PC-9 (cell line): Measurements from ENCODE around the gene KLRF1. TPM values are rescaled to one million over a fixed set of nuclear protein-coding genes. Genes with fewer than 3 reads are reported as not detected.

Experiments used
- BruUV-seq: library from RNA; stranded (reverse); fragments of 400-500 nt; replicated peaks from 2 replicates; lab custom pipeline; 2021; lab: Mats Ljungman, UMichigan
- CTCF ChIA-PET: fragments of 300-600 bp; sonication (Branson Sonifier 250); formaldehyde crosslinking; loops from one replicate; lab custom pipeline; 2022; ENCODE audit warnings: antibody characterized with exemption; lab: Charles Lee
- POLR2A ChIA-PET: fragments of 300-600 bp; sonication (Branson Sonifier 250); formaldehyde crosslinking; loops from one replicate; lab custom pipeline; 2022; ENCODE audit warnings: antibody characterized with exemption; ENCODE audit not compliant: unreplicated experiment; lab: Charles Lee
- DNase-seq, 2 experiments: peaks; one replicate each; pipeline versions ENCODE4 v3.0.0 to v3.0.0-alpha.2; 2015 to 2022; ENCODE audit warnings: mixed read lengths in 1 of 2
- H2AFZ ChIP-seq: fragments of 200-600 bp; sonication (generic); 2 replicates; pipeline ENCODE4 v1.8.1; 2017; ENCODE audit warnings: antibody characterized with exemption
- H3F3A ChIP-seq: fragments of 200-600 bp; sonication (generic); 2 replicates; pipeline ENCODE4 v1.8.1; 2017; ENCODE audit warnings: antibody characterized with exemption, mild to moderate bottlenecking, low read depth; ENCODE audit not compliant: insufficient read depth
- H3K27ac ChIP-seq: fragments of 200-600 bp; sonication (generic); 2 replicates; pipeline ENCODE4 v1.6.1; 2016; ENCODE audit warnings: mixed run types
- H3K27me3 ChIP-seq: fragments of 200-600 bp; sonication (generic); 2 replicates; pipeline ENCODE4 v1.6.1; 2016; ENCODE audit warnings: low read depth, mixed run types; ENCODE audit not compliant: insufficient read depth
- H3K36me3 ChIP-seq: fragments of 200-600 bp; sonication (generic); 2 replicates; pipeline ENCODE4 v1.6.1; 2016; ENCODE audit warnings: low read depth, mixed run types
- H3K4me1 ChIP-seq: fragments of 200-600 bp; sonication (generic); replicated peaks from 2 replicates; pipeline ENCODE4 v1.6.1; 2016; ENCODE audit warnings: mixed run types; ENCODE audit not compliant: insufficient read depth
- H3K4me2 ChIP-seq: fragments of 200-600 bp; sonication (generic); 2 replicates; pipeline ENCODE4 v1.6.1; 2017; ENCODE audit warnings: mixed run types
- H3K4me3 ChIP-seq: fragments of 200-600 bp; sonication (generic); 2 replicates; pipeline ENCODE4 v1.6.1; 2016; ENCODE audit warnings: mixed run types
- H3K79me2 ChIP-seq: fragments of 200-600 bp; sonication (generic); 2 replicates; pipeline ENCODE4 v1.6.1; 2017; ENCODE audit warnings: low read depth, mixed run types
- H3K9me2 ChIP-seq: fragments of 200-600 bp; sonication (generic); 2 replicates; pipeline ENCODE4 v1.8.1; 2017; ENCODE audit warnings: mild to moderate bottlenecking; ENCODE audit not compliant: insufficient read depth
- H3K9me3 ChIP-seq: fragments of 200-600 bp; sonication (generic); 2 replicates; pipeline ENCODE4 v1.8.1; 2016; ENCODE audit warnings: low read depth; ENCODE audit not compliant: insufficient read depth
- H4K20me1 ChIP-seq: fragments of 200-600 bp; sonication (generic); 2 replicates; pipeline ENCODE4 v1.8.1; 2017; ENCODE audit not compliant: insufficient read depth
- EZH2 ChIP-seq: fragments of 200-600 bp; sonication (generic); IDR thresholded peaks from 2 replicates; pipeline ENCODE4 v1.8.0; 2017; ENCODE audit warnings: antibody characterized with exemption, low read depth
- intact Hi-C: fragments of 100-400 bp; cut with micrococcal nuclease; formaldehyde crosslinking; loops from one replicate; pipeline ENCODE4 v1.10.0; 2022; ENCODE audit not compliant: unreplicated experiment
- total RNA-seq: library from RNA; stranded (reverse); gene quantifications from 2 replicates; pipeline ENCODE4 v1.2.3, GENCODE V29; 2021
- TF ChIP-seq, protein P1 (sequence below): fragments of 200-600 bp; sonication (generic); conservative IDR thresholded peaks from 2 replicates; pipeline ENCODE4 v1.6.1; 2017; ENCODE audit warnings: mixed run types, antibody characterized with exemption, mild to moderate bottlenecking, moderate library complexity

The KLRF1 gene
- total RNA-seq, 1 experiment from 2014 or later, result not detected

DNA sequence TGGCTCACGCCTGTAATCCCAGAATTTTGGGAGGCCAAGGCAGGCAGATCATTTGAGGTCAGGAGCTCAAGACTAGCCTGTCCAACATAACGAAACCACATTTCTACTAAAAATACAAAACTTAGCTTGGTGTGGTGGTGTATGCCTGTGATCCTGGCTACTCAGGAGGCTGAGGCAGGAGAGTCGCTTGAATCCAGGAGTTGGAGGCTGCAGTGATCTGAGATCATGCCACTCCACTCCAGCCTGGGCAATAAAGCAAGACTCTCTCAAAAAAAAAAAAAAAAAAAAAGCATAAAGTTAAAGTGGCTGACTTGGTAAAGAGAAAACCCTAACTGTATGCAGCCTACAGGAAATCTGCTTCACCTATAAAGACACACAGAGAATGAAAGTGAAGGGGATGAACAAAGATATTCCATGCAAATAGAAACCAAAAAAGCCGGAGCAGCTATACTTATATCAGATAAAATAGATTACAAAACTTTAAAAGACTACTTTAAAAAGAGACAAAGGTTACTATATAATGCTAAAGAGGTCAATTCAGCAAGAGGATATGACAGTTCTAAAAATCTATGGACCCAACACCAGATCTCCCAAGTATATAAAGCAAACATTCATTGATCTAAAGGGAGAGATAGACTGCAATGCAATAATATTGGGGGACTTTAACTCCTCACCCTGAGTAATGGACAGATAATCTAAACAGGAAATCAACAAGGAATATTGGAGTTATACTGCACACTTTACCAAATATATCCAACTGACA lies 37.8 kb downstream of the KLRF1 start:
- H2AFZ ChIP-seq, result 0 out of 2 replicates have a peak overlapping the region, but pooled peaks have one; percentile 32
- intact Hi-C loops, result no loop called here
- no peaks in the 10 kb centered on the region for H3K27me3 ChIP-seq
- peaks cover 9% of the 10 kb centered on the region; the same call in 1 of the 2 replicates for H3F3A ChIP-seq
- no peaks in the 10 kb centered on the region for H4K20me1 ChIP-seq
- no peak overlapping the region for H3K4me2 ChIP-seq
- no peaks in the 10 kb centered on the region for H3K9me2 ChIP-seq
- CTCF ChIA-PET, result interaction anchor here (0.7 kb wide), 1 partner anchor 457 kb away, joined by 4 read pairs; no protein-coding TSS in a partner anchor
- peaks cover 9% of the 10 kb centered on the region for H3K4me1 ChIP-seq
- BruUV-seq, result no TSS peak
- H3K9me3 ChIP-seq, result no peaks in the 10 kb centered on the region
- POLR2A ChIA-PET, result no interaction called here
- DNase-seq, result no peak
- no peaks in the 10 kb centered on the region for H3K79me2 ChIP-seq
- no peak for TF ChIP-seq EZH2
- TF ChIP-seq, protein P1, sequence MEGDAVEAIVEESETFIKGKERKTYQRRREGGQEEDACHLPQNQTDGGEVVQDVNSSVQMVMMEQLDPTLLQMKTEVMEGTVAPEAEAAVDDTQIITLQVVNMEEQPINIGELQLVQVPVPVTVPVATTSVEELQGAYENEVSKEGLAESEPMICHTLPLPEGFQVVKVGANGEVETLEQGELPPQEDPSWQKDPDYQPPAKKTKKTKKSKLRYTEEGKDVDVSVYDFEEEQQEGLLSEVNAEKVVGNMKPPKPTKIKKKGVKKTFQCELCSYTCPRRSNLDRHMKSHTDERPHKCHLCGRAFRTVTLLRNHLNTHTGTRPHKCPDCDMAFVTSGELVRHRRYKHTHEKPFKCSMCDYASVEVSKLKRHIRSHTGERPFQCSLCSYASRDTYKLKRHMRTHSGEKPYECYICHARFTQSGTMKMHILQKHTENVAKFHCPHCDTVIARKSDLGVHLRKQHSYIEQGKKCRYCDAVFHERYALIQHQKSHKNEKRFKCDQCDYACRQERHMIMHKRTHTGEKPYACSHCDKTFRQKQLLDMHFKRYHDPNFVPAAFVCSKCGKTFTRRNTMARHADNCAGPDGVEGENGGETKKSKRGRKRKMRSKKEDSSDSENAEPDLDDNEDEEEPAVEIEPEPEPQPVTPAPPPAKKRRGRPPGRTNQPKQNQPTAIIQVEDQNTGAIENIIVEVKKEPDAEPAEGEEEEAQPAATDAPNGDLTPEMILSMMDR, result no peak
- no peaks in the 10 kb centered on the region for H3K36me3 ChIP-seq
- no peak overlapping the region for H3K4me3 ChIP-seq
- H3K27ac ChIP-seq, result no peak overlapping the region

DNA sequence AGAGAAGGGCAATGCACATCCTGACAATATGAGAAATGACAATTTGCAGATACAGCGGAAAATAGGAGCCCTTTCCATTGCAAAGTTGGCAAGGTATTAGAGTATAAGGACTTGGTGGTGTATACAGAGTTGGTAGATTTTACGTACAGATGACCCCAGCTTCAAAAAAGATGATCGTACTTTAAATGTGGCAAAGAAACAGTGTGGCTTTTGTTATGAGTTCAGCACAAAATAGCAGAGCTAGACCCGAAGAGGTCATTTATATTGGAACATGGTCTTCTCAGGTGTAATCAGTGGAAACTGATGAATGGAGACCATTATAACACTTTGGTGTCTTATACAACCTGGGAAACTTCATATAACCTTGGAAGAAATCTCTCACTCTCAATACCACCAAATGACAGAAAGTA lies 39.6 kb downstream of the KLRF1 start:
- Histone ChIP-seq H2AFZ (no peak overlapping the region), H3K27me3 (no peaks in the 10 kb centered on the region), H3K36me3 (no peaks in the 10 kb centered on the region), H3K4me1 (peaks cover 17% of the 10 kb centered on the region), H3F3A (peaks cover 9% of the 10 kb centered on the region; the same call in 1 of the 2 replicates), H3K4me2 (no peak overlapping the region), H3K4me3 (no peak overlapping the region), H4K20me1 (no peaks in the 10 kb centered on the region), H3K9me3 (no peaks in the 10 kb centered on the region), H3K27ac (no peak overlapping the region), H3K79me2 (no peaks in the 10 kb centered on the region), H3K9me2 (no peaks in the 10 kb centered on the region)
- intact Hi-C loops, result no loop called here
- BruUV-seq, result no TSS peak
- TF ChIP-seq EZH2, result no peak
- TF ChIP-seq, protein P1, result no peak
- no peak for DNase-seq
- ChIA-PET POLR2A (no interaction called here), CTCF (no interaction called here)

DNA sequence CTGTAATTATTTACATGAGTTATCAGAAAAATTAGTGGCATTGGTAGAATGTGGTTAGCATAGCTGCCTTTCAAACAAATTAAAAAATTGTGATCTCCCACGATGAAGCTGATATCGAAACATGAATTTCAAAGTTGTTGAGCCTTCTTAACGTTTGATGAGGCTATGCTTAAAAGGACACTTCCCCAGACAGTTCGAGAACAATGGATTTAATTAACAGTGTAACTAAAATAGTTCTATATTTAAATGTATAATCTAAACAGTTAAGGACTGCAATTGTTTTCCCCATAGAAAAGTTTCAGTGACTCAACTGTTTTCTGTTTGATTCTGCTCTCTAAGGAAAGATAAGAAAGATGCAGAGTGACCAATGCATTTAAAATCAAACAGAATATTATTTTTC lies 40.2 kb downstream of the KLRF1 start:
- Histone ChIP-seq H3K9me3 (no peaks in the 10 kb centered on the region), H3K4me1 (peaks cover 17% of the 10 kb centered on the region), H2AFZ (no peak overlapping the region), H3K27me3 (no peaks in the 10 kb centered on the region), H4K20me1 (no peaks in the 10 kb centered on the region), H3K4me3 (no peak overlapping the region), H3F3A (peaks cover 9% of the 10 kb centered on the region; the same call in 1 of the 2 replicates), H3K9me2 (no peaks in the 10 kb centered on the region), H3K27ac (no peak overlapping the region), H3K36me3 (no peaks in the 10 kb centered on the region), H3K4me2 (no peak overlapping the region), H3K79me2 (no peaks in the 10 kb centered on the region)
- intact Hi-C loops, result no loop called here
- no TSS peak for BruUV-seq
- CTCF ChIA-PET, result no interaction called here
- POLR2A ChIA-PET, result interaction anchor here (0.6 kb wide), 1 partner anchor 454 kb away, joined by 3 read pairs; no protein-coding TSS in a partner anchor
- no peak for TF ChIP-seq EZH2
- TF ChIP-seq, protein P1, result no peak
- no peak for DNase-seq
